ENCODE data around the gene LGMN.

GRCh38 chr14:92733007-92733406, 15.4 kb downstream of the LGMN start:
- TF ChIP-seq BRCA1 (IDR thresholded peaks at IDR 0.05; ENCODE audit: low read depth, low read length): no peak
- no peak for TF ChIP-seq CTCF (IDR thresholded peaks at IDR 0.05; ENCODE audit: control extremely low read depth in 1 of 3, insufficient read depth in 1 of 3, low read depth in 1 of 3, low read length in 3 of 3)
- TF ChIP-seq EP300 (IDR thresholded peaks at IDR 0.05; ENCODE audit: borderline replicate concordance in 1 of 2, low read depth in 2 of 2, low read length in 2 of 2): no peak
- TF ChIP-seq MAX (IDR thresholded peaks at IDR 0.05): no peak
- no peak for TF ChIP-seq CBX8 (IDR thresholded peaks at IDR 0.05; ENCODE audit: borderline replicate concordance, low read depth, low read length)
- TF ChIP-seq EZH2 (IDR thresholded peaks at IDR 0.05; ENCODE audit: low read depth, low read length, severe bottlenecking): no peak
- no peak for TF ChIP-seq NRF1 (IDR thresholded peaks at IDR 0.05; ENCODE audit: low read depth, low read length)

All from H1 (cell line).